Left lobe of liver (tissue), 2 donors: ENCODE results near the gene UPF1. TPM values are rescaled to one million over a fixed set of nuclear protein-coding genes. Genes with fewer than 3 reads are reported as not detected.

Source experiments
- ATAC-seq: fragments of 200-7000 bp; cut with Tn5 transposase; one replicate; pipeline ENCODE4 v1.9.1; 2020; ENCODE audit warnings: mild to moderate bottlenecking, moderate library complexity
- DNase-seq: peaks from one replicate; pipeline ENCODE4 v3.0.0-alpha.2; 2020; ENCODE audit warnings: low spot score
- total RNA-seq: library from RNA; stranded (reverse); gene quantifications from one replicate; pipeline ENCODE4 v1.2.1, GENCODE V29; 2021
- donor health status: DM: no; HTN: no; CAD: no; lungs with moderate emphysema.
- donor health status: DM: no; HTN: yes; CAD: no.

UPF1 gene
- total RNA-seq, 1 donor from 2014 or later = 43.5 TPM

- ATAC-seq (peak; percentile 47), DNase-seq (no peak)
Measured at GRCh38 chr19:18833849-18834643, 2.3 kb downstream of the UPF1 start.

- DNase-seq (no peak), ATAC-seq (no peak)
Measured at GRCh38 chr19:18834644-18834984, 2.9 kb downstream of the UPF1 start.

- ATAC-seq (peak; percentile 93), DNase-seq (peak; percentile 89)
Measured at GRCh38 chr19:18839465-18840287, 7.9 kb downstream of the UPF1 start.

GRCh38 chr19:18840288-18841267, 8.8 kb downstream of the UPF1 start:
- DNase-seq = no peak
- ATAC-seq = peak; percentile 30

GRCh38 chr19:18841400-18841799, 9.6 kb downstream of the UPF1 start:
- no peak for DNase-seq
- no peak for ATAC-seq

- DNase-seq = no peak
- ATAC-seq = no peak
Measured at GRCh38 chr19:18842166-18842565, 10.4 kb downstream of the UPF1 start.

- DNase-seq = no peak
- no peak for ATAC-seq
Measured at GRCh38 chr19:18843960-18844359, 12.2 kb downstream of the UPF1 start.

- DNase-seq = no peak
Measured at GRCh38 chr19:18844806-18845329, 13.1 kb downstream of the UPF1 start.

GRCh38 chr19:18845961-18846360, 14.2 kb downstream of the UPF1 start:
- DNase-seq (no peak), ATAC-seq (no peak)

More at GRCh38 chr19:18844806-18845329, 13.1 kb downstream of the UPF1 start:
- no peak for ATAC-seq

GRCh38 chr19:18846862-18847548, 15.2 kb downstream of the UPF1 start:
- DNase-seq = peak; percentile 76

GRCh38 chr19:18847549-18848463, 16.0 kb downstream of the UPF1 start:
- DNase-seq = no peak
- ATAC-seq = no peak

More at GRCh38 chr19:18846862-18847548, 15.2 kb downstream of the UPF1 start:
- ATAC-seq = peak; percentile 91

GRCh38 chr19:18848878-18849661, 17.3 kb downstream of the UPF1 start:
- DNase-seq (no peak), ATAC-seq (peak; percentile 45)

GRCh38 chr19:18849838-18850400, 18.2 kb downstream of the UPF1 start:
- DNase-seq (no peak), ATAC-seq (no peak)

- ATAC-seq (no peak), DNase-seq (no peak)
Measured at GRCh38 chr19:18850471-18851375, 19.0 kb downstream of the UPF1 start.

GRCh38 chr19:18851673-18852325, 20.0 kb downstream of the UPF1 start:
- ATAC-seq (no peak), DNase-seq (no peak)

- no peak for ATAC-seq
Measured at GRCh38 chr19:18852648-18853047, 20.9 kb downstream of the UPF1 start.

More at GRCh38 chr19:18852648-18853047, 20.9 kb downstream of the UPF1 start:
- no peak for DNase-seq
